ENCODE results near the gene KIZ. TPM values are rescaled to one million over a fixed set of nuclear protein-coding genes. Genes with fewer than 3 reads are reported as not detected.

The KIZ gene
- total RNA-seq, 1 donor from 2014 or later, result 23.5 TPM

DNA sequence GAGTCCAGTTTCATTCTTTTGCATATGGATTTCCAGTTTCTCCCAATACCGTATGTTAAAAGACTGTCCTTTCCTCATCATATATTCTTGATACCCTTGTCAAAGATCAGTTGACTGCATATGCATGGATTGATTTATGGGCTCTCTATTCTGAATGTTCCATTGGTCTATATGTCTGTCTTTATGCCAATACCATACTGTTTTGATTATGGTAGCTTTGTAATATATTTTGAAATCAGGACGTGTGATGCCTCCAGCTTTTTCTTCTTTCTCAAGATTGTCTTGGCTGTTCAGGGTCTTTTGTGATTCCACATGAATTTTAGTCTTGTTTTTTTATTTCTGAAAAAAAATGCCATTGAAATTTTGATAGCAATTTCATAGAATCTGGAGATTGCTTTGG, 51.9 kb downstream of the KIZ start:
- no peak for DNase-seq (ENCODE audit: low spot score)

DNA sequence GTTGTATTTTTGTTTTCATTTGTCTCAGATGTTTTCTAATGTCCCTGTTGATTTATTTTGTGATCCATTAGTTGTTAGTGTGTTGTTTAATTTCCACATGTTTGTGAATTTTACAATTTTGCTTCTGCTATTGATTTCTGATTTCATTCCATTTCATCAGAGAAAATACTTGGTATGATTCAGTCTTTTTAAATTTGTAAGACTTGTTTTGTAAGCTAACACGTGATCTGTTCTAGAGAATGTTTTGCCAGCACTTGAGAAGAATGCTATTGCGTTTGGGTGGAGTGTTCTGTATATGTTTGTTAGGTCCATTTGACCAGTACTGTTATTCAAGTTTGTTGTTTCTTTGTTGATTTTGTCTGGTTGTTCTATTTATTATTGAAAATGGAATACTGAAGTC, 53.9 kb downstream of the KIZ start:
- DNase-seq (ENCODE audit: low spot score), result no peak

DNA sequence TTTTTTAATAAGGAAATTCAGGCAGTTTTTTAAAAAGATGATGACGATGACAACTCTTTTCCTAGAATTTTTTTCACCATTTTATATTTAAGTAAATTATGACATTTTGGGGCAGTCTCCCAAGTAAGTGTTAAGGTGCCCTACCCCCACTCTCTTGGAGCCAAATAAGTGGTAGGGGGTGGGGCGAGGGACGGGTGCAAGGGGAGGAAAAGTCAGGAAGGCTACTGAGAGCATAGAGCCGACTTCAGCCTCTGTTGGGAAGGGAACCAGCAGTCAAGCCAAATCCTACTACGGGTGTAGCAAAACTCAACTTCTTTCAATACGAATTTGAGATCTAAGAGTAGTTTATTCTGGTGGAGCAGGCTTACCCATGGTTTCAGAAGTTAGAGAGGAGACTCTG, 54.4 kb downstream of the KIZ start:
- DNase-seq (ENCODE audit: low spot score), result no peak

DNA sequence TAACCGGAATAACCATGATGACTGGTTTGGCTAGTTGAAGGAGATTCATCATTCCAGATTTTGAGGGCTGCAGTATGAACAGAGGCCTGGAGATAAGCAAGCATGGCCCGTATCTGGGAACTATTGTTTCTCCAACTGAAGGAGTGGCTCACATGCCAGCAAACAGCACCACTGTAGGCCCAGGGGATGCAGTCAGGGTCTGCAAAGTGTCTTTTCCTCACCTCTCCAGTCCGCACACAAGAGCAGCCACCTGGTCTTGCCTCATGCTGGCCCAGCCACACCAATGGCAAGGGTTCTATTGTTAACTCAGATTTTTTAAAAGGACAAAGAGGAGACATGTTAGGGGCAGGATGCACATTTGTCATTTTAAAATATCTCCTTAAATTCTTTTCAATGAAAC, 55.1 kb downstream of the KIZ start:
- no peak for DNase-seq (ENCODE audit: low spot score)

DNA sequence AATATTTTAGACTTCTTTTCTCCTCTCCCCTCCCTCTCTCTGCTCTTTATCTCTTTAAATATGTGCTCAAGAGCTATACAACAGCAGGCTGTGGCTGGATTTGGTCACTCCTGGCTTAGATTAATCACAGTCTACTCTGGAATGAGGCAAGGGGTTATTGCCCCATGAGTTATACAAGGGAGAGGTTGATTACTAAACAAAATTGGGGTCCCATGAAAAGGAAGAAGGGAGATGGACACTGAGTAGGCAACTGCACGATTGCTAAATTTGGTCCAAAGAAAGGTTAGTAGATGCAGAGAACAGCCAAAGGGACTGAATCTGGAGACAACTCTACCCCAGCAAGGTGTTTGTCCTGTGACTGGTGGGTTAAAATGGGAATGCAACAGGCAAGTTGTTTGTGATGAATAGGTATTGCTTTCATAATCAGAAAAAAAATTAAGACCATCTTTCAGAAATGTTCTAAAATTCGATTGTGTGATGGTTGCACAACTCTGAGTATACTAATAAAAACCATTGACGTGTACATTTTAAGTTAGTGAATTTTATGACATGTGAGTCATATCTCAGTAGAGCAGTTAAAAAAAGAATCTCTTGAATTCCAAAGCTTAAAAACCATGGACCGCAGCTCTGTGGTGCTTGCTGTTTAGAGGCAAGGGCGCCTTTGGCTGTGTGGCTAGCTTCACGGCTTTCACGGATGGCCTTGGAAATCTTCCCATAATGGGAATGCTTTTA, 57.1 kb downstream of the KIZ start:
- DNase-seq (ENCODE audit: low spot score), result no peak

DNA sequence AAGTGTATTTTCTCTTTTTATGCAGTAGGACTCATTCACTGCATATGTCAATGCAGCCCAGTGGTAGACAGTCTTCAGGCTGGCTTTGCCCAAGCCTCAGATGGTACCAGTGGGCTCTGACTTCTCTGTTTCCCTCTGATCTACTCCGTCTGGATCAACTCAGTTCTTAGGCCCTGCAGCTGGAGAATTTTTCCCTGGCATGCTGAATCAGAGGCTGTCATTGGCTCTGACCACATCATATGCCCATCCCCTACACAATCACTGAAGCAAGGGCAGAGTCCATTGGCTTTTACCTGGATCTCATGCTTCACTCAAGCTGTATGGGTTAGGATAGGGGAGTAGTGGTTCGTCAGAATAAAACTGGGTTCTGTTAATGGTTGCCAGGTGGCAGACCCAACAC, 57.8 kb downstream of the KIZ start:
- DNase-seq (ENCODE audit: low spot score), result no peak

DNA sequence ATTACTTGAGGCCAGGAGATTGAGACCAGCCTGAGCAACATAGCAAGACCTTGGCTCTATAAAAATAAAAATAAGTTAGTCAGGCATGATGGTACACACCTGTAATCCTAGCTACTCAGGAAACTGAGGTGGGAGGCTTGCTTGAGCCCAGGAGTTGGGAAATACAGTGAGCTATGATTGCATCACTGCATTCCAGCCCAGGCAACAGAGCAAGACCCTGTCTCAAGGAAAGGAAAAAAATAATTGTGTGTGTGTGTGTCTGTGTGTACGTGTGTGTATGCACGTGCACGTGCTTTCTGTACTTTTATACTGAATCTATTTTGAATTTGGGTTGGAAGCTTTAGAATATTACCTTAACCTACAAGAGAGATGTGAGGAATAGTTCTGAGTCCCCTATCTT, 58.9 kb downstream of the KIZ start:
- no peak for DNase-seq (ENCODE audit: low spot score)

DNA sequence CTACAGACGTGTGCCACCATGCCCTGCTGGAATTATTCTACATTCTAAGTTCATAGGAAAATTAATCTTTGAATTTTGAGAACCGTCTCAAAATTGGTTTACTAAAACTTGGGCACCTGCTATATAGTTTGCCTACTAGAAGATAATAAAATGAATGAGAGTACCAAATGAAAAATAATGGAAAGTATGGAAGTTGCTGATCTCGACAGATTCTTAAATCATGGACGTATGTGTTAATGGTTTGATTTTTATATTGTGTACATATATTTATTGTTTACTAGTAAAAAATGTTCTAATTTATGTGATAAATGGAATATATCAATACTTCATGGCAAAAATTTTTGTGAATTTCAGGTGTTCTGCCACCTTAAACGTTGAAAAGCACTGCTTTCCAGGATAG, 60.0 kb downstream of the KIZ start:
- DNase-seq (ENCODE audit: low spot score), result no peak

DNA sequence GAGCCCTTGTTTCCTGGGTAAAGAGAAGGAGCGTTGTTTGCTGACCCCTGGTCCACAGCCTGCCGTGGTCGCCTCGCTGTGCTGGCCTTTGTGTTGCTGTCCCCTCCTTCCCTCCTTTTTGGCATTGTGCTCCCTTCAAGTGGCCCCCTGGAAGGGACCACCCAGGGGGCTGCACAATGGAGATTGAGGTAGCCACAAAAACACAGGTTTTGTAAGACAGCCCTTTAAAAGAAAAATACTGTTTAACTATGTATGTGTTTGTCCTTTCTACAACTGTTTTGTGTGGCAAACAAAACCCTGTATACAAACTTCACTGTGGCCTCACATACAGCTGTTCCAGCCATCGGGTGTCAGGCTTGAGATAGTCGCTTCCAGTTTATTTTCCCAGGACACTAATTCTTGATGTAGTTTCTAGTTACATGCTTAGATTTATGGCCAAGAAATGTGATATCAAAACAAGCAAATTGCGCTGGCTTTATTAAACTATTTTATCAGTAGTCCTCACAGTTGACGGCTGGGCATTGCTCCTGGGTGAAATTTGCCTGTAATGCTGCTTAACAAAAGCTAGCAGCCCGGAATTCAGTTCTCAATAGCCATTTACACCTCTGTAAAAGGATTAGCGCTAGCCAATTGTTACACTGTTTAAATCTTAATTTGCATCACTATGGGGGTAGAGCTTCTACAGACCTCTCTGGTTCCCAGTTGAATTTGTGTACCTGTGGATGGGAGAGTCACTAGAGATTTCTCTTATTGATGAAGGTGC, 64.1 kb downstream of the KIZ start:
- no peak for DNase-seq (ENCODE audit: low spot score)

DNA sequence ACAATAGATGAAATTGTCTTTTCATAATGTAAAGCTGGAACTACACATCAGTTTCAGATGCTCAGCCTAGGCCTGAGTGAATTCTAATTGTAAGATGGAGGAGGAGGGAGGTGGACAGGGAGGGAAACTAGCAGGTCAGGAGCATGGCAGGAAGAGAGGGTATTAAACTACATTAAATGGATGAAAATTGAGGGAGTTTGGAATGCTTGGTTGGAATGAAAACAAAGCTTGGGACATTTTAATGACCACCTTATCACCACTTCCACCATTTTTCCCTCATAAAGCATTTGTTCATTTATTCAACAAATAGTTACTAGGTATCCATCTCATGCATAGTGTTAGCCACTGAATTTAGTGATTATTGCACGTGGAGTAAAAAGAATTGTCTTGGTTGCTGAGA, 65.0 kb downstream of the KIZ start:
- no peak for DNase-seq (ENCODE audit: low spot score)

DNA sequence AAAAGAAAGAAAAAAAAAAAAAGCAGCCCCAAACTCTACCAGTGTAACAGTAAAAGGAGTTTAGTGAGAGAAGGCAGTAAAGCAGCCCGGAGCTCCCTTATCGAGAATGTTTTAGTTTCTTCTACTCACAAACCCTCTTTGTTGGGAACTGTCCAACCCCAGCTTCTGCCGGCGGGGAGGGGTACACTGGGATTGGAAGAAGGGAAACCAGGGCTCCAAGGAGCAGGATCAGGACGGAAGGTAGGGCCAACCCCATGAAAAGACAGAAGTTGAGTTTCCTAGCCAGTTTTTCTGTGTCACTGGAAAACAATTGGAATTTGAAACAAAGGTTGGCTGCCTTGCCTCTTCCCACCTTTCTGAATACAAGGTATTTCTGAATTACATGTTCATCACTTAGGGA, 66.0 kb downstream of the KIZ start:
- DNase-seq (ENCODE audit: low spot score), result no peak

DNA sequence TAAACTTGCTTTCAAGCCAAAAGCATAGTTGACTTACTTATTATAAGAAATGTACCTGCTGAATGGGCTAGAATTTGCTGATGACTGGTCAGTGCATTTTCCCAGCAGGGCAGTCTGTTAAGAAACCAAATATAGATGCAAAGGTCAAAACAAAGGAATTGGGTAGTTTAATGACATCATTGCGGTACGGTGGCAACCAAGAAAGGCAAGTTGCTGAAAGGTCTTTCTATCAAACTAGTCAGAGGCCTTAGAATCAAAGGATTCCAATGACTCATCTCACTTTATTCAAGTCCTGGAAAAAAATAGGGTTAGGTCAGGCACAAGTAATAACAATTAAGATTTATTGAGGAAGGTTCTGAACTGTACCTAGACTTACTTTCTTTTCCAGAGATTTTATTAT, 76.4 kb downstream of the KIZ start:
- no peak for DNase-seq (ENCODE audit: low spot score)

DNA sequence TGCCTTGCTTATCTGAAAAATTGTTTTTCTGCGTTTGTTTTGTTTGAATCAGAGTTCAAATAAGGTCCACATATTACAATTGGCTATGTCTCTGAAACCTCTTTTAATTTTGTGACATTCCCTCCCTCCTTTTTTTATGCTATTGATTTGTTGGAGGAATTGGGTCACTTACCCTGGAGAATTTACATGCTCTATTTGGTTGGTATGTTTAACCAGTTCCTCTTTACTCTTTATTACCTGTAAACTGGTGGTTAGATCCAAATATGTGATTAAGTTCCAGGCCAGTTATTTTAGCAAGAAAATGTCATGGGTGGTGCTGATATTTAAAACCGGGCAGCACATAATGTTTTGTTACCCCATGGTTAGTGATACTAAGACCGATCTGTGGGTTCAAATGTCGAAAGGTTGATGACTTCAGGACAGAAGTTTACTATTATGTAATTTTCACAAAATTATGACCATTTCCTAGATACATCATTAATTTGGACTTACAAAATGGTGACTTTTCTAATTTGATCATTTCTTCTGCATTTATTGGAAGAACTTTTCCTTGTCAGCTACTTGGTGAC, 77.3 kb downstream of the KIZ start:
- no peak for DNase-seq (ENCODE audit: low spot score)

DNA sequence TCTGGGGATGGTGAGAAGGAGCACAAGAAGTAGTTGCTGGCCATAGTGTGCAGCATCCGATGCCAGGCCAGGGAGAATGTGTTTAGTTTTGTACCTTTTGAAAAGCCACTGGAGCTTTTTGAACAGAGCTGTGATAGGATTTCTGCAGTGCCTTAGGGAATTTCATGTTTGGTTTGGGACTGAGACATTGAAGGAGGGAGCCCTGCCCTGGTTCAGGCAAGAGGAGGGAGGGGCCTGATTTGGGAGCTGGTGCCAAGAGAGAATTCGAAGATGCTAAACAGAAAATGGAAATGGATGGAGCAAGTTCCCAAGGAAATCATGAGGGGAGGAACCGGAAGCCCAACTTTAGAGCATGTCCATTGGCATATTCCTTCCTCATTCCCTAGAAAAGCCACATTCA, 80.7 kb downstream of the KIZ start:
- DNase-seq (ENCODE audit: low spot score), result no peak

DNA sequence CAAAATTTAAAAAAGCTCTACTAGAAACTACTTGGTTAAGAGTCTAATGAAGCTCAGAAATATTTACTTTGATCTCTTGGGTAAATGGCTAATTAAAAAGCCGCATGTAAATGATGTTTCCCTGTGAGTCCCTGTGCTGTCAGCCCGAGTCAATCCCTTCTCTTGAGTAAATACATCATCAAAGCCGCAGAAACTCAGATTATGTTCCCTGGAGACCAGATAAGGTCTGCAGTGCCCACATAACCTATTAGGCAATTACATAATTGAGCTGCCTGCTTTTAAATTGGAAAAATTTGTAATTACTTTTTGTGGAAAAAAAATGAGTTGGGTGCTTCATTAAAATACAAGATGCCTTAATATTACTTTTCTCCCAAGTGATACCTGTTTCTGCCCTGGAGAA, 83.1 kb downstream of the KIZ start:
- DNase-seq (ENCODE audit: low spot score), result no peak

DNA sequence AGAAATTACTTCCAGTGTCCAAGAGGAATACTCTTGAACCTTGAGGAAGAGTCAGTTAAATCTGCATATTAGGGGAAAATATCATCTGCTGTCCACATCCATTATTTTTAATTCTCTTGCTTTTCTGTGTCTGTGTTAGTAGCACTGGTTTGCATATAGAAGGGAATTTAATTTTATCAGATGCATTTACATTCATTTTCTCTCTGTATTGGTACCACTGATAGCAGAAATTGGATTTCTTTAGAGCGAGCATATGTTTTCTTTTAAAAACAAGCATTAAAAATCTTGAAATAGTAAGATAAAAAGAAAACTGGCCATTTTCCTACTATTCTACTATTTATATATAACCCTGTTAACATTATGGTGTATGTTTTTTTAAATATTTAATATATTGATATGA, 83.8 kb downstream of the KIZ start:
- DNase-seq (ENCODE audit: low spot score), result no peak

DNA sequence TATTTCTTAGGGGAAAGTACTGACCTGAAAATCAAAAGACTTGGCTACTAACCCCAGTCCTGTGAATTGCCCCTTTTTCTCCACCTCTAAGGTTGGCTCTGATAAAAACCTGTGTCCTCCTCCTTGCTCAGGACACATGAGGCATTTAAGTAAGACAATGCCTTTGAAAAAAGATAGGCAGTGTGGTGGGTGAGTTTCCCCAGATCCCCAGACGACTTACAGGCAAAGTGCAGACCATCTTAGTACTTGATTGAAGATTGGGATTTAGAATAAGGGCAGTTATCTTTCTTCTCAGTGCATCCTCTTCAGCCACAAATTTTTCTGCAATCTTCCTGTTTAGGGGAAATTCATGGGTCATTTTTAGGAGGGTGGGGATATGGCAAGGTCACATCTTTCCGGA, 87.8 kb downstream of the KIZ start:
- DNase-seq (ENCODE audit: low spot score), result no peak

DNA sequence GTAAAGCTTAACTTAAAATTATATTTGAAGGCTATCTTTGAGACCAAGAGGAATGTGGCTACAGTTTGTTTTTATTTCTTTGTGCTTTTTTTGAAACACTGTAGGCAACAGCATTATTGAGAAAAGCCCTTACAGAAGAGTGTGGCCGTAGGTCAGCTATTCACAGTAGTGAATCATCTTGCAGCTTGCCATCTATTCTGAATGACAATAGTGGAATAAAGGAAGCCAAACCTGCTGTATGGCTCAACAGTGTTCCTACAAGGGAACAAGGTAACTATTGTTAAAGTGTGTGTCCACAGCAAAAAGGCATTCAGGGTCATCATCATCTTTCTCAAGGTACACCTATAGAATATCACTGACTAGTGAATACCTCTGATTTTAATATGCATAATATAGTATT, 88.5 kb downstream of the KIZ start:
- DNase-seq (ENCODE audit: low spot score), result no peak

DNA sequence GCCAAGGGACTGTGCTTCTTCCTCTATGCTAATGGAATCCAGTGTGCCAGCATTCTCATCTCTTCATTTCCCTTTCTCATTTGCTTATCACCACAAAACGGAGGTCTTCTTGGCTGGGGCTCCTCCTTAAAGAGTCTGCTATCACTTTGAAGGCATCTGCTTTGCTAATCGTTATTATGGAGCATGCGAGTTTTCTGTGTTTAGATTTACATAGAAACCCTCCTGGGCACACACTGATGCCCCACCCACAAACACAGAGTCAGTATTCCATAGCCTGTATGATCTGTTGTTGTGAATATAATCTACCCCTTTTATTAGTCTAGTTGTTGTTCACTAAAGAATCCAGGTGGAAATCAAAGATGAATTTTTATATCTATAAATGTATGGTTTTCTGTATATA, 93.8 kb downstream of the KIZ start:
- DNase-seq (ENCODE audit: low spot score), result no peak

DNA sequence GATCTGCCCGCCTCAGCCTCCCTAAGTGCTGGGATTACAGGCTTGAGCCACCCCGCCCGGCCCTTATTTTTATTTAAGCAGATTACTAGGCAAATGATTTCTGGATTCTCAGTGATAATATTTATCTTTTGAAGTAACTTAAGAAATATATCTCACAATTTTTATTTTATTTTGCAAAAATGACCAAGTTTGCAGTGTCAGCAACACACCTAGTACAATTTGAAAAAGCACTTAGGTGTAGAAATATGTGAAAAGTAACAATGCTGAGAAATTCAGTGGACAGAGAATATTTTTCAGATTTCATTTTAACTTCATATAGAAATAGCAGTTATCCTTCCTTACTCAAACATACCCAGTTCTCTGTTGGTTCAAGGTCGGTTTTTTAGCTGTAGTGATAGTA, 98.3 kb downstream of the KIZ start:
- no peak for DNase-seq (ENCODE audit: low spot score)

DNA sequence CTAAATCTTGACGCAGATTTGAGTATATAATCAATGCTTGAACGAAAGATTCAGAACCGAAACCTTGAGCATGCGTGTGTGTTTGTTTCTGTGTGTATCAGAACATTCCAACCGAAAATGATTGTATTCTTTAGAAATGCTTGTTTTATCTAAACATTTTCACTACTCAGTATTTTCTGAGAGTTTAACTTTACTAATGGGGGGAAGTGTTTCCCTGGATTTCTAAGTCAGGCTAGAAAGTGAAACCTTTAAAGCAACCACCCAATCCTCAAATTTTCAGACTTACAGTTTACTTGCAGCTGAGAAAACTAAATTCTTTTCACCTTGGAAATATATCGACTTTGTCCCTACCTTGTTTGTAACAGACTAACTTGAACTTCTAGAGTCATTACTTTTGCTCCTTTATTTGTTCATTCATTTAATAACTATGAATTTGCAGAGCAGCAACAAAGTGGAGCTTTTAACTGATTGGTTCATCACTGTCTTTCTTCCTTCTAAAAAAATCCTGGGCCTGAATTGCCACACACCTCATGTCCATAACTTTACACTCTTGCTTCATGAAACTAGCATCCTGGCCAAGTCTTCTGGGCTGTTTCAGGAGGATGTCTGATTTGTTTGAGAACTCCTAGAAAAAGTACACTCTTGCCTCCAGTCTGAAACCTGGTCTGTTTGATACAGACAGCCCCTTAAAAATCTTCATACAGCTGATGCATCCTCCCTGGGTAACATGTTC, 99.5 kb downstream of the KIZ start:
- no peak for DNase-seq (ENCODE audit: low spot score)

DNA sequence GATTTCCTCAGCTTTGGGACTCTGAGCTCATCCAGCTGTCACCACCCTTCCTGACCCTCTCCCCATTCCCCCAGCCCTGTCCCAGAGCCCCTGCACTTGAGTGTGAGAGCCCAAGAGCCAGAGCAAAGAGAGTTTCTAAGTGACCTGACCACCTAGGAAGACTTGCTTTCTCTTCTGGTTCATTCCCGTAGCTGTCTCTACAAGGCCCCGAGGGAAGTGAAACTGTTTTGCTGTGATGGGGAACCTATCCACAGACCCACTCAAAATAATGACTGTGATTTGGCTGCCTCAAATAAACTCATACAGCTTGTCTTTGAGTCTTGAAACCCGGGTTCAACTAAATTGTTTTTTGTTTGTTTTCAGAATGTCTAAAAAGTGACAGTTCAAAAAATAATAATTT, 102.6 kb downstream of the KIZ start:
- DNase-seq (ENCODE audit: low spot score), result no peak

DNA sequence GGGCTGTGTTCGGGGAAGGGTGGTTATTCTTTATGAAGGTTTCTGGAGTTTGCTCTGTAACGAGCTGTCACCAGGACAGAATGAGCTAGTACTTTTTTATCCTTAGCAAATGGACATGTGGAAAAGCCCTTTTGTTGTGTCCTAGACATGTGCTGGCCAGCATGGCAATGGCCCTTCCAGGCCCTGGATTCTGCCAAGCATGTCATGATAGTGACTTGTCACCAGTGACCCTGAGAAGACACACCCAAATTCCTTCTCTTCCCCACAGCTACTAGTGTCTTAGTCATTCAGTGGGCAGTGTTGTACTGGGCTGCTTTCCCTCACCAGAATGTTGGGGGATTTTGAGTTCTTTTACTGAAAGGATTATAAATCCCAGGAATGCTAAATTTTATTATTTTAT, 103.3 kb downstream of the KIZ start:
- no peak for DNase-seq (ENCODE audit: low spot score)
